Activated CD4-positive, alpha-beta memory T cell treated with anti-CD3 and anti-CD28 coated beads, Interleukin-2, amount 10 ng/mL, durations not matched to agents 7 days and 5 days (primary cell): ENCODE measurements around the gene FUT3. TPM values are rescaled to one million over a fixed set of nuclear protein-coding genes. Genes with fewer than 3 reads are reported as not detected.

Experiments
- CTCF ChIA-PET: fragments of 350-600 bp; sonication (Branson Sonifier 250); formaldehyde crosslinking; loops from one replicate; lab custom pipeline; 2021; ENCODE audit warnings: antibody characterized with exemption, inconsistent platforms; lab: Charles Lee
- POLR2A ChIA-PET: fragments of 350-600 bp; sonication (Branson Sonifier 250); formaldehyde crosslinking; loops from one replicate; lab custom pipeline; 2021; ENCODE audit warnings: antibody characterized with exemption; lab: Charles Lee
- DNase-seq: peaks from one replicate; pipeline ENCODE4 v3.0.0-alpha.2; 2020
- H3K27ac Mint-ChIP-seq: one replicate; pipeline ENCODE4 v1.8.0; 2021; ENCODE audit warnings: mild to moderate bottlenecking, mixed read lengths
- H3K27me3 Mint-ChIP-seq: one replicate; pipeline ENCODE4 v1.8.0; 2021; ENCODE audit warnings: mixed read lengths
- H3K36me3 Mint-ChIP-seq: one replicate; pipeline ENCODE4 v1.8.0; 2021; ENCODE audit warnings: low read depth, mixed read lengths
- H3K4me1 Mint-ChIP-seq: one replicate; pipeline ENCODE4 v1.8.0; 2021; ENCODE audit warnings: mixed read lengths
- H3K4me3 Mint-ChIP-seq: one replicate; pipeline ENCODE4 v1.8.0; 2021; ENCODE audit warnings: mild to moderate bottlenecking, mixed read lengths
- H3K9me3 Mint-ChIP-seq: one replicate; pipeline ENCODE4 v1.8.0; 2021; ENCODE audit warnings: mixed read lengths
- total RNA-seq, 2 experiments: library from RNA; stranded (reverse); gene quantifications; one replicate each; pipeline ENCODE4 v1.2.3, GENCODE V29; 2021

The FUT3 gene
- total RNA-seq, 2 experiments from 2014 or later, result not detected

- Mint-ChIP-seq H3K4me1 (peaks cover 1% of the 10 kb centered on the region), H3K27me3 (peaks cover 6% of the 10 kb centered on the region), H3K36me3 (no peaks in the 10 kb centered on the region), H3K27ac (no peak overlapping the region), H3K4me3 (no peak overlapping the region), H3K9me3 (no peaks in the 10 kb centered on the region)
- CTCF ChIA-PET, result interaction anchor here (1.2 to 1.9 kb wide), 2 partner anchors 18 kb away, joined by 5 to 6 read pairs; no protein-coding TSS in a partner anchor
- DNase-seq, result no peak
- POLR2A ChIA-PET, result no interaction called here
Measured at GRCh38 chr19:5821521-5822180, 29.6 kb downstream of the FUT3 start.

GRCh38 chr19:5820785-5821184 is 30.5 kb downstream of the FUT3 start:
- no peak overlapping the region for H3K4me3 Mint-ChIP-seq
- no peak overlapping the region for H3K27ac Mint-ChIP-seq
- POLR2A ChIA-PET, result no interaction called here
- no peak for DNase-seq
- CTCF ChIA-PET, result interaction anchor here (1.2 kb wide), 1 partner anchor 17 kb away, joined by 5 read pairs; no protein-coding TSS in a partner anchor
- no peaks in the 10 kb centered on the region for H3K9me3 Mint-ChIP-seq
- no peaks in the 10 kb centered on the region for H3K4me1 Mint-ChIP-seq
- no peaks in the 10 kb centered on the region for H3K36me3 Mint-ChIP-seq
- peaks cover 8% of the 10 kb centered on the region for H3K27me3 Mint-ChIP-seq

- Mint-ChIP-seq H3K9me3 (no peaks in the 10 kb centered on the region), H3K36me3 (no peaks in the 10 kb centered on the region), H3K27me3 (peaks cover 9% of the 10 kb centered on the region), H3K4me1 (no peaks in the 10 kb centered on the region), H3K4me3 (no peak overlapping the region), H3K27ac (no peak overlapping the region)
- no peak for DNase-seq
- POLR2A ChIA-PET, result no interaction called here
- CTCF ChIA-PET, result no interaction called here
Measured at GRCh38 chr19:5818594-5818993, 32.7 kb downstream of the FUT3 start.

GRCh38 chr19:5817218-5817617 is 34.0 kb downstream of the FUT3 start:
- peaks cover 9% of the 10 kb centered on the region for H3K27me3 Mint-ChIP-seq
- no peak overlapping the region for H3K27ac Mint-ChIP-seq
- no peak overlapping the region for H3K4me3 Mint-ChIP-seq
- POLR2A ChIA-PET, result no interaction called here
- H3K4me1 Mint-ChIP-seq, result no peaks in the 10 kb centered on the region
- DNase-seq, result no peak
- CTCF ChIA-PET, result no interaction called here
- H3K36me3 Mint-ChIP-seq, result no peaks in the 10 kb centered on the region
- no peaks in the 10 kb centered on the region for H3K9me3 Mint-ChIP-seq

- H3K4me3 Mint-ChIP-seq, result no peak overlapping the region
- no peak overlapping the region for H3K27ac Mint-ChIP-seq
- DNase-seq, result no peak
Measured at GRCh38 chr19:5814852-5815246, 36.4 kb downstream of the FUT3 start.

GRCh38 chr19:5814123-5814851 is 37.0 kb downstream of the FUT3 start:
- Mint-ChIP-seq H3K9me3 (no peaks in the 10 kb centered on the region), H3K4me3 (no peak overlapping the region), H3K27me3 (peaks cover 7% of the 10 kb centered on the region), H3K4me1 (no peaks in the 10 kb centered on the region), H3K27ac (no peak overlapping the region), H3K36me3 (no peaks in the 10 kb centered on the region)
- DNase-seq, result no peak
- CTCF ChIA-PET, result interaction anchor here (1.2 kb wide), 1 partner anchor 10 kb away, joined by 6 read pairs; no protein-coding TSS in a partner anchor
- POLR2A ChIA-PET, result interaction anchor here (1.5 kb wide), 1 partner anchor 14 kb away, joined by 5 read pairs; no protein-coding TSS in a partner anchor

More at GRCh38 chr19:5814852-5815246, 36.4 kb downstream of the FUT3 start:
- Mint-ChIP-seq H3K36me3 (no peaks in the 10 kb centered on the region), H3K27me3 (peaks cover 7% of the 10 kb centered on the region), H3K4me1 (no peaks in the 10 kb centered on the region), H3K9me3 (no peaks in the 10 kb centered on the region)
- POLR2A ChIA-PET, result no interaction called here
- CTCF ChIA-PET, result no interaction called here

GRCh38 chr19:5811117-5811516 is 40.1 kb downstream of the FUT3 start:
- Mint-ChIP-seq H3K4me1 (no peaks in the 10 kb centered on the region), H3K27me3 (peaks cover 15% of the 10 kb centered on the region), H3K36me3 (no peaks in the 10 kb centered on the region), H3K27ac (no peak overlapping the region), H3K4me3 (no peak overlapping the region), H3K9me3 (no peaks in the 10 kb centered on the region)
- DNase-seq, result no peak
- ChIA-PET CTCF (no interaction called here), POLR2A (no interaction called here)

GRCh38 chr19:5809469-5809868 is 41.8 kb downstream of the FUT3 start:
- Mint-ChIP-seq H3K4me3 (no peak overlapping the region), H3K27me3 (peaks cover 21% of the 10 kb centered on the region), H3K9me3 (no peaks in the 10 kb centered on the region), H3K4me1 (peaks cover 3% of the 10 kb centered on the region), H3K36me3 (no peaks in the 10 kb centered on the region), H3K27ac (no peak overlapping the region)
- ChIA-PET CTCF (interaction anchor here (0.6 kb wide), 1 partner anchor 15 kb away, joined by 3 read pairs; no protein-coding TSS in a partner anchor), POLR2A (interaction anchor here (0.6 kb wide), 1 partner anchor 68 kb away, joined by 3 read pairs; no protein-coding TSS in a partner anchor)
- DNase-seq, result no peak

- POLR2A ChIA-PET, result interaction anchor here (0.6 to 1.5 kb wide), 3 partner anchors 11 to 68 kb away, joined by 3 to 9 read pairs (median 3); no protein-coding TSS in a partner anchor
- CTCF ChIA-PET, result no interaction called here
- H3K4me3 Mint-ChIP-seq, result no peak overlapping the region
- H3K9me3 Mint-ChIP-seq, result no peaks in the 10 kb centered on the region
- H3K36me3 Mint-ChIP-seq, result no peaks in the 10 kb centered on the region
- peaks cover 25% of the 10 kb centered on the region for H3K27me3 Mint-ChIP-seq
- DNase-seq, result no peak
- H3K27ac Mint-ChIP-seq, result no peak overlapping the region
- H3K4me1 Mint-ChIP-seq, result peaks cover 7% of the 10 kb centered on the region
Measured at GRCh38 chr19:5809053-5809452, 42.2 kb downstream of the FUT3 start.

GRCh38 chr19:5808120-5808816 is 43.0 kb downstream of the FUT3 start:
- CTCF ChIA-PET, result no interaction called here
- POLR2A ChIA-PET, result interaction anchor here (1.0 to 1.5 kb wide), 3 partner anchors 10 to 96 kb away, joined by 3 to 9 read pairs (median 3); partner anchors contain the start of gene NDUFA11
- DNase-seq, result no peak

GRCh38 chr19:5806905-5807304 is 44.3 kb downstream of the FUT3 start:
- no peak for DNase-seq
- POLR2A ChIA-PET, result interaction anchor here (1.2 kb wide), 1 partner anchor 22 kb away, joined by 3 read pairs; no protein-coding TSS in a partner anchor

More at GRCh38 chr19:5808120-5808816, 43.0 kb downstream of the FUT3 start:
- Mint-ChIP-seq H3K9me3 (no peaks in the 10 kb centered on the region), H3K27me3 (peaks cover 28% of the 10 kb centered on the region), H3K27ac (no peak overlapping the region), H3K4me3 (no peak overlapping the region), H3K36me3 (no peaks in the 10 kb centered on the region), H3K4me1 (peaks cover 14% of the 10 kb centered on the region)

GRCh38 chr19:5806133-5806489 is 45.1 kb downstream of the FUT3 start:
- Mint-ChIP-seq H3K27ac (no peak overlapping the region), H3K27me3 (peaks cover 34% of the 10 kb centered on the region), H3K4me1 (peaks cover 23% of the 10 kb centered on the region), H3K9me3 (no peaks in the 10 kb centered on the region), H3K36me3 (no peaks in the 10 kb centered on the region), H3K4me3 (no peak overlapping the region)
- CTCF ChIA-PET, result interaction anchor here (1.3 kb wide), 1 partner anchor 162 kb away, joined by 3 read pairs; no protein-coding TSS in a partner anchor
- POLR2A ChIA-PET, result interaction anchor here (1.2 kb wide), 1 partner anchor 23 kb away, joined by 3 read pairs; no protein-coding TSS in a partner anchor
- no peak for DNase-seq

More at GRCh38 chr19:5806905-5807304, 44.3 kb downstream of the FUT3 start:
- Mint-ChIP-seq H3K4me3 (no peak overlapping the region), H3K27ac (no peak overlapping the region), H3K9me3 (no peaks in the 10 kb centered on the region), H3K36me3 (no peaks in the 10 kb centered on the region), H3K27me3 (peaks cover 32% of the 10 kb centered on the region), H3K4me1 (peaks cover 21% of the 10 kb centered on the region)
- CTCF ChIA-PET, result interaction anchor here (1.3 kb wide), 1 partner anchor 161 kb away, joined by 3 read pairs; no protein-coding TSS in a partner anchor
